ENCODE measurements around the gene TBC1D22A. TPM values are rescaled to one million over a fixed set of nuclear protein-coding genes. Genes with fewer than 3 reads are reported as not detected.

Gene TBC1D22A
- polyA plus RNA-seq, 1 of the 3 experiments (the other 2 are of a cell fraction), result 16.5 TPM

DNA sequence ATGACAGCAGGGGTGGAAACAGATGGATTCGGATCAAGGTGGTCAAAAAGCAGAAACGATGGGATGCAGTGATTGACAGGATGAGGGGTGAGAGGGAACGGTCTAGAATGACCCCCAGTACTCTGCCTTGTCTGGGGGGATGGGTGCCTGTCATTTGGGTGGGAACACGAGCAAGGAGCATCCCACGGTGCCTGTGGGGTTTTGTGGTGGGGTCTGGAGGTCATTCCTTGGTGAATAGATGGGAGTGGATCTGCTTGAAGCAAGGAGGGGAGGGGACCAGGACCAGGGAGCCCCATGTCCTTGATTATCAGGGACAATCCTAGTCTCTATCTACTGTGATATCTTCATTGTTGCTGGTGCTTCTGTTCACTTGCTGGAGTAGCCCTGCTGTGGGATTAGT, 16.3 kb upstream of the TBC1D22A start:
- Histone ChIP-seq H3K27ac (ENCODE audit: low read depth in 2 of 2, low read length in 1 of 2) (no peak overlapping the region), H4K20me1 (ENCODE audit: insufficient read depth) (no peaks in the 10 kb centered on the region), H3K36me3 (replicated peaks in 1 of 2; ENCODE audit: control insufficient read depth in 1 of 2, insufficient read depth in 2 of 2, low read length in 1 of 2) (no peaks in the 10 kb centered on the region), H3K4me1 (ENCODE audit: control insufficient read depth in 1 of 2, insufficient read depth in 2 of 2, low read depth in 1 of 2, low read length in 1 of 2) (peaks cover 11 to 28% of the 10 kb centered on the region in 2 experiments; a peak in 2 of 4 replicates), H3K4me3 (ENCODE audit: low read depth in 2 of 2, low read length in 1 of 2) (no peak overlapping the region), H3K9me3 (no peaks in the 10 kb centered on the region), H3F3A (replicated peaks; ENCODE audit: insufficient read depth) (no peaks in the 10 kb centered on the region), H3K4me2 (no peak overlapping the region), H2AFZ (ENCODE audit: low read depth) (no peak overlapping the region), H3K79me2 (ENCODE audit: insufficient read depth) (no peaks in the 10 kb centered on the region), H3K9me2 (no peaks in the 10 kb centered on the region), H3K27me3 (ENCODE audit: insufficient read depth) (no peaks in the 10 kb centered on the region), H3K9ac (no peak overlapping the region)
- no peak for DNase-seq
- TF ChIP-seq NRF1 (IDR thresholded peaks at IDR 0.05; ENCODE audit: low read depth, low read length), result no peak
- no peak for TF ChIP-seq TAF1 (IDR thresholded peaks at IDR 0.05; ENCODE audit: borderline replicate concordance, low read depth, low read length)
- 72% methylated on average over 5 of the region's 5 CpGs for WGBS (ENCODE audit: low lambda C conversion rate)
- CTCF ChIA-PET, result interaction anchor here (1.1 kb wide), 1 partner anchor 12 kb away, joined by 3 read pairs; no protein-coding TSS in a partner anchor
- POLR2A ChIA-PET, result no interaction called here

DNA sequence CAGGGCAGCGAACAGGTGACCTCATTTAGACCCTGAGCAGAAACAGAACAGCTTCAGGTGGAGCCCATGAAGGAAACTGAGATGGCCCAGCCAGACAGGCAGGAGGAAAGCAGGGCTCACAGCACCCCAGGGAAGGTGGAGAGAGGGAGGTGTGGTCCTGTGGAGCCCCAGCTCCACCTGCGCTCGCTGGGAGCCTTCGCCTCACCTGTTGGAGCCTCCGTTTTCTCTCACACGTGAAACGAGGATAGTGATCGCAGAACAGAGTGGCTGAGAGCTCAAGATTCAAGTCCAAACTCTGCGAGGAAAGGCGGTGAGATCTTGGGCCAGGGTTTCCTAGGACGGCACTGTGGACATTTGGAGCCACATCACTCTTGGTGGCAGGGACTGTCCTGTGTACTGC, 15.8 kb upstream of the TBC1D22A start:
- H3K27ac ChIP-seq (ENCODE audit: low read depth in 2 of 2, low read length in 1 of 2), result no peak overlapping the region
- no peaks in the 10 kb centered on the region for H3K9me3 ChIP-seq
- H3K4me3 ChIP-seq (ENCODE audit: low read depth in 2 of 2, low read length in 1 of 2), result no peak overlapping the region
- no peak for DNase-seq
- H3K4me1 ChIP-seq (ENCODE audit: control insufficient read depth in 1 of 2, insufficient read depth in 2 of 2, low read depth in 1 of 2, low read length in 1 of 2), result peaks cover 11 to 23% of the 10 kb centered on the region in 2 experiments; a peak in 2 of 4 replicates
- H2AFZ ChIP-seq (ENCODE audit: low read depth), result no peak overlapping the region
- H3K27me3 ChIP-seq (ENCODE audit: insufficient read depth), result no peaks in the 10 kb centered on the region
- H3K9ac ChIP-seq, result no peak overlapping the region
- no peaks in the 10 kb centered on the region for H3F3A ChIP-seq (replicated peaks; ENCODE audit: insufficient read depth)
- no peaks in the 10 kb centered on the region for H3K9me2 ChIP-seq
- CTCF ChIA-PET, result interaction anchor here (1.1 kb wide), 1 partner anchor 12 kb away, joined by 3 read pairs; no protein-coding TSS in a partner anchor
- TF ChIP-seq NRF1 (IDR thresholded peaks at IDR 0.05; ENCODE audit: low read depth, low read length), result no peak
- H4K20me1 ChIP-seq (ENCODE audit: insufficient read depth), result no peaks in the 10 kb centered on the region
- H3K36me3 ChIP-seq (replicated peaks in 1 of 2; ENCODE audit: control insufficient read depth in 1 of 2, insufficient read depth in 2 of 2, low read length in 1 of 2), result no peaks in the 10 kb centered on the region
- POLR2A ChIA-PET, result no interaction called here
- WGBS (ENCODE audit: low lambda C conversion rate), result 97% methylated on average over 6 of the region's 11 CpGs
- H3K79me2 ChIP-seq (ENCODE audit: insufficient read depth), result no peaks in the 10 kb centered on the region
- no peak overlapping the region for H3K4me2 ChIP-seq

DNA sequence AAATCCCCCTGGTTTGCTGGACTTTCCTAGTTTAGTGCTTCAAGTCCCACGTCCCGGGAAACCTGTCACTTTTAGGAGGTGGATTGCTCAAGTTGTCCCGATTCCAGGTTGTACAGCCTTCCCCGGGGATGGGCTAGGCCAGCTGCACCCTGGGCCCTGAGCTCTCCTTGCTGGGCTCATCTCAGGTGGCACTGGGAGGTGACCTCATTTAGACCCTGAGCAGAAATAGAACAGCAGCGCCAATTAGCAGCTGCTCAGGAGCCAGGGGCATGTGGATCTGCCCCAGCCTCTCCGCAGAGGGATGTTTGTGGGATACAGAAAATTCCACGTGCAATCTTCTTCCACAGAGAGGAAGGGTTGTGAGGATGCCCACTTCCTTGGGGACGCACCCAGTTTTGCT, 14.8 kb upstream of the TBC1D22A start:
- no peak overlapping the region for H2AFZ ChIP-seq (ENCODE audit: low read depth)
- H3K9me3 ChIP-seq, result no peaks in the 10 kb centered on the region
- H3K4me3 ChIP-seq (ENCODE audit: low read depth in 2 of 2, low read length in 1 of 2), result no peak overlapping the region
- no peak overlapping the region for H3K27ac ChIP-seq (ENCODE audit: low read depth in 2 of 2, low read length in 1 of 2)
- no peak overlapping the region for H3K4me2 ChIP-seq
- H3K79me2 ChIP-seq (ENCODE audit: insufficient read depth), result no peaks in the 10 kb centered on the region
- H3K9ac ChIP-seq, result no peak overlapping the region
- 81% methylated on average over 6 of the region's 8 CpGs for WGBS (ENCODE audit: low lambda C conversion rate)
- H3K9me2 ChIP-seq, result no peaks in the 10 kb centered on the region
- no peaks in the 10 kb centered on the region for H3K36me3 ChIP-seq (replicated peaks in 1 of 2; ENCODE audit: control insufficient read depth in 1 of 2, insufficient read depth in 2 of 2, low read length in 1 of 2)
- no peaks in the 10 kb centered on the region for H3F3A ChIP-seq (replicated peaks; ENCODE audit: insufficient read depth)
- no peaks in the 10 kb centered on the region for H4K20me1 ChIP-seq (ENCODE audit: insufficient read depth)
- DNase-seq, result no peak
- no peaks in the 10 kb centered on the region for H3K27me3 ChIP-seq (ENCODE audit: insufficient read depth)
- H3K4me1 ChIP-seq (ENCODE audit: control insufficient read depth in 1 of 2, insufficient read depth in 2 of 2, low read depth in 1 of 2, low read length in 1 of 2), result peaks cover 11 to 13% of the 10 kb centered on the region in 2 experiments; a peak in 2 of 4 replicates
- ChIA-PET CTCF (interaction anchor here (0.7 kb wide), 1 partner anchor 11 kb away, joined by 3 read pairs; no protein-coding TSS in a partner anchor), POLR2A (no interaction called here)
- TF ChIP-seq EP300 (IDR thresholded peaks at IDR 0.05; ENCODE audit: borderline replicate concordance in 1 of 2, low read depth in 1 of 2, low read length in 1 of 2), result no peak
- TF ChIP-seq RCOR1 (IDR thresholded peaks at IDR 0.05; ENCODE audit: low read length), result no peak
- TF ChIP-seq FOXJ3 (CRISPR knock-in tag; IDR thresholded peaks at IDR 0.05), result no peak
- TF ChIP-seq TCF12 (IDR thresholded peaks at IDR 0.05), result no peak
- TF ChIP-seq MXI1 (IDR thresholded peaks at IDR 0.05; ENCODE audit: low read depth, low read length), result no peak
- no peak for TF ChIP-seq ELF1 (IDR thresholded peaks at IDR 0.05)
- TF ChIP-seq, protein P1, sequence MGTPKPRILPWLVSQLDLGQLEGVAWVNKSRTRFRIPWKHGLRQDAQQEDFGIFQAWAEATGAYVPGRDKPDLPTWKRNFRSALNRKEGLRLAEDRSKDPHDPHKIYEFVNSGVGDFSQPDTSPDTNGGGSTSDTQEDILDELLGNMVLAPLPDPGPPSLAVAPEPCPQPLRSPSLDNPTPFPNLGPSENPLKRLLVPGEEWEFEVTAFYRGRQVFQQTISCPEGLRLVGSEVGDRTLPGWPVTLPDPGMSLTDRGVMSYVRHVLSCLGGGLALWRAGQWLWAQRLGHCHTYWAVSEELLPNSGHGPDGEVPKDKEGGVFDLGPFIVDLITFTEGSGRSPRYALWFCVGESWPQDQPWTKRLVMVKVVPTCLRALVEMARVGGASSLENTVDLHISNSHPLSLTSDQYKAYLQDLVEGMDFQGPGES (IDR thresholded peaks at IDR 0.05; ENCODE audit: low read depth, low read length), result no peak
- TF ChIP-seq, protein P2, sequence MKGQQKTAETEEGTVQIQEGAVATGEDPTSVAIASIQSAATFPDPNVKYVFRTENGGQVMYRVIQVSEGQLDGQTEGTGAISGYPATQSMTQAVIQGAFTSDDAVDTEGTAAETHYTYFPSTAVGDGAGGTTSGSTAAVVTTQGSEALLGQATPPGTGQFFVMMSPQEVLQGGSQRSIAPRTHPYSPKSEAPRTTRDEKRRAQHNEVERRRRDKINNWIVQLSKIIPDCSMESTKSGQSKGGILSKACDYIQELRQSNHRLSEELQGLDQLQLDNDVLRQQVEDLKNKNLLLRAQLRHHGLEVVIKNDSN (IDR thresholded peaks at IDR 0.05; ENCODE audit: borderline replicate concordance, low read depth), result no peak
- TF ChIP-seq, protein P3, sequence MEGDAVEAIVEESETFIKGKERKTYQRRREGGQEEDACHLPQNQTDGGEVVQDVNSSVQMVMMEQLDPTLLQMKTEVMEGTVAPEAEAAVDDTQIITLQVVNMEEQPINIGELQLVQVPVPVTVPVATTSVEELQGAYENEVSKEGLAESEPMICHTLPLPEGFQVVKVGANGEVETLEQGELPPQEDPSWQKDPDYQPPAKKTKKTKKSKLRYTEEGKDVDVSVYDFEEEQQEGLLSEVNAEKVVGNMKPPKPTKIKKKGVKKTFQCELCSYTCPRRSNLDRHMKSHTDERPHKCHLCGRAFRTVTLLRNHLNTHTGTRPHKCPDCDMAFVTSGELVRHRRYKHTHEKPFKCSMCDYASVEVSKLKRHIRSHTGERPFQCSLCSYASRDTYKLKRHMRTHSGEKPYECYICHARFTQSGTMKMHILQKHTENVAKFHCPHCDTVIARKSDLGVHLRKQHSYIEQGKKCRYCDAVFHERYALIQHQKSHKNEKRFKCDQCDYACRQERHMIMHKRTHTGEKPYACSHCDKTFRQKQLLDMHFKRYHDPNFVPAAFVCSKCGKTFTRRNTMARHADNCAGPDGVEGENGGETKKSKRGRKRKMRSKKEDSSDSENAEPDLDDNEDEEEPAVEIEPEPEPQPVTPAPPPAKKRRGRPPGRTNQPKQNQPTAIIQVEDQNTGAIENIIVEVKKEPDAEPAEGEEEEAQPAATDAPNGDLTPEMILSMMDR (IDR thresholded peaks at IDR 0.05), result no peak
- TF ChIP-seq, protein P4, sequence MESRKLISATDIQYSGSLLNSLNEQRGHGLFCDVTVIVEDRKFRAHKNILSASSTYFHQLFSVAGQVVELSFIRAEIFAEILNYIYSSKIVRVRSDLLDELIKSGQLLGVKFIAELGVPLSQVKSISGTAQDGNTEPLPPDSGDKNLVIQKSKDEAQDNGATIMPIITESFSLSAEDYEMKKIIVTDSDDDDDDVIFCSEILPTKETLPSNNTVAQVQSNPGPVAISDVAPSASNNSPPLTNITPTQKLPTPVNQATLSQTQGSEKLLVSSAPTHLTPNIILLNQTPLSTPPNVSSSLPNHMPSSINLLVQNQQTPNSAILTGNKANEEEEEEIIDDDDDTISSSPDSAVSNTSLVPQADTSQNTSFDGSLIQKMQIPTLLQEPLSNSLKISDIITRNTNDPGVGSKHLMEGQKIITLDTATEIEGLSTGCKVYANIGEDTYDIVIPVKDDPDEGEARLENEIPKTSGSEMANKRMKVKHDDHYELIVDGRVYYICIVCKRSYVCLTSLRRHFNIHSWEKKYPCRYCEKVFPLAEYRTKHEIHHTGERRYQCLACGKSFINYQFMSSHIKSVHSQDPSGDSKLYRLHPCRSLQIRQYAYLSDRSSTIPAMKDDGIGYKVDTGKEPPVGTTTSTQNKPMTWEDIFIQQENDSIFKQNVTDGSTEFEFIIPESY (IDR thresholded peaks at IDR 0.05; ENCODE audit: borderline replicate concordance, low read depth), result no peak
- TF ChIP-seq RAD21 (IDR thresholded peaks at IDR 0.05; ENCODE audit: low read length), result no peak
- no peak for TF ChIP-seq NFIC (IDR thresholded peaks at IDR 0.05; ENCODE audit: borderline replicate concordance)
- no peak for TF ChIP-seq POLR2AphosphoS5 (IDR thresholded peaks at IDR 0.05; ENCODE audit: low read depth, low read length)
- TF ChIP-seq FOXM1 (IDR thresholded peaks at IDR 0.05; ENCODE audit: low read depth), result no peak
- TF ChIP-seq YY1 (IDR thresholded peaks at IDR 0.05; ENCODE audit: low read depth), result no peak
- TF ChIP-seq RXRA (IDR thresholded peaks at IDR 0.05; ENCODE audit: borderline replicate concordance, low read depth), result no peak
